Astrocyte of the spinal cord (primary cell): ENCODE data around the gene FN1.

Source experiments
- DNase-seq: peaks from one replicate; pipeline ENCODE4 v3.0.0; 2011; ENCODE audit warnings: low read depth, low spot score
- H3K4me3 ChIP-seq: 2 replicates; pipeline ENCODE4 v1.5.1; 2011; ENCODE audit warnings: low read depth, mild to moderate bottlenecking, low read length, moderate library complexity
- in situ Hi-C: cut with HindIII; loops from 2 replicates; pipeline ENCODE4 v1.10.0; 2017; ENCODE audit warnings: low sequenced_read_pairs
- TF ChIP-seq, protein P1 (sequence below): IDR thresholded peaks from 2 replicates; pipeline ENCODE4 v1.5.1; 2012; ENCODE audit warnings: low read depth, mild to moderate bottlenecking, low read length, inconsistent platforms

FN1 gene

GRCh38 chr2:215435870-215436704, at the start of gene FN1:
Gene FN1, minus strand, starts transcription at chr2:215436068. Its CDS starts 266 bp downstream, at chr2:215435802.
- TF ChIP-seq, protein P1, sequence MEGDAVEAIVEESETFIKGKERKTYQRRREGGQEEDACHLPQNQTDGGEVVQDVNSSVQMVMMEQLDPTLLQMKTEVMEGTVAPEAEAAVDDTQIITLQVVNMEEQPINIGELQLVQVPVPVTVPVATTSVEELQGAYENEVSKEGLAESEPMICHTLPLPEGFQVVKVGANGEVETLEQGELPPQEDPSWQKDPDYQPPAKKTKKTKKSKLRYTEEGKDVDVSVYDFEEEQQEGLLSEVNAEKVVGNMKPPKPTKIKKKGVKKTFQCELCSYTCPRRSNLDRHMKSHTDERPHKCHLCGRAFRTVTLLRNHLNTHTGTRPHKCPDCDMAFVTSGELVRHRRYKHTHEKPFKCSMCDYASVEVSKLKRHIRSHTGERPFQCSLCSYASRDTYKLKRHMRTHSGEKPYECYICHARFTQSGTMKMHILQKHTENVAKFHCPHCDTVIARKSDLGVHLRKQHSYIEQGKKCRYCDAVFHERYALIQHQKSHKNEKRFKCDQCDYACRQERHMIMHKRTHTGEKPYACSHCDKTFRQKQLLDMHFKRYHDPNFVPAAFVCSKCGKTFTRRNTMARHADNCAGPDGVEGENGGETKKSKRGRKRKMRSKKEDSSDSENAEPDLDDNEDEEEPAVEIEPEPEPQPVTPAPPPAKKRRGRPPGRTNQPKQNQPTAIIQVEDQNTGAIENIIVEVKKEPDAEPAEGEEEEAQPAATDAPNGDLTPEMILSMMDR = no peak
- in situ Hi-C loops = no loop called here
- peak; percentile 100 for DNase-seq
- H3K4me3 ChIP-seq = peak within 1 kb of the TSS; percentile 95

DNA sequence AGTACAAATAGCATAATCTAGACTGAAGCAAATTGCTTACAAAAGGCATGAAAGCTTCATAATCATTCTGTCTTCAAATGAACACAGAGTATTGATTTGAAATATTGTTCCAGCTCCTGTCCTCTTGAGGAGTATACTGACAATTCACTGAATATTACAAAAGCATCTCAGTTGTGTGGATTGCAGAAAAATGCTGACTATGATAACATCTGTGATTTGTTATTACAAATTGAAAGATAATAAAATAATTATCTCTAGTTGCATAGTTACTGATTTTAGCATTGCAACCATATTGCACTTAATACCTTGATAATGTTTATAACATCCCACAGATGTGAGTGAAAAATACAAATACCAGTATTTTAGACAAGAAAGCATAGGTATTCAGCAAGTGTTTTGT, 49.2 kb upstream of the FN1 start:
- in situ Hi-C loops = no loop called here
- H3K4me3 ChIP-seq = no peak overlapping the region
- TF ChIP-seq, protein P1 = no peak
- no peak for DNase-seq

GRCh38 chr2:215484570-215484969, 48.7 kb upstream of the FN1 start:
- TF ChIP-seq, protein P1 = no peak

GRCh38 chr2:215483431-215483830, 47.6 kb upstream of the FN1 start:
- in situ Hi-C loops = no loop called here
- no peak for DNase-seq
- TF ChIP-seq, protein P1 = no peak
- no peak overlapping the region for H3K4me3 ChIP-seq

More at GRCh38 chr2:215484570-215484969, 48.7 kb upstream of the FN1 start:
- no peak for DNase-seq
- no peak overlapping the region for H3K4me3 ChIP-seq
- in situ Hi-C loops = no loop called here

GRCh38 chr2:215479536-215480240, 43.8 kb upstream of the FN1 start:
- in situ Hi-C loops = no loop called here
- TF ChIP-seq, protein P1 = no peak
- no peak for DNase-seq
- H3K4me3 ChIP-seq = no peak overlapping the region

GRCh38 chr2:215479121-215479520, 43.3 kb upstream of the FN1 start:
- TF ChIP-seq, protein P1 = no peak
- in situ Hi-C loops = no loop called here
- DNase-seq = no peak
- no peak overlapping the region for H3K4me3 ChIP-seq
